ENCODE results near the gene NSF. TPM values are rescaled to one million over a fixed set of nuclear protein-coding genes. Genes with fewer than 3 reads are reported as not detected.
"Not testable (repeated sequence)": the region's sequence is repeated elsewhere in the genome, so short reads cannot be mapped to it uniquely, and the experiment has no call there.

The NSF gene
- total RNA-seq, 4 donors from 2014 or later: 15.6 to 22.9 (median 19.0) TPM

- H3K27me3 ChIP-seq, H3K27ac ChIP-seq, H3K36me3 ChIP-seq, ATAC-seq, H3K9me3 ChIP-seq, H3K4me3 ChIP-seq, H3K4me1 ChIP-seq: not testable (repeated sequence)
- no CpG with 5 or more reads among the region's 2 CpGs for WGBS, 2 donors (ENCODE audit: low coverage in 1 of 2)
These were observed 93.2 kb downstream of the NSF start for GRCh38 chr17:46683653-46684052.

- not testable (repeated sequence) for H3K9me3 ChIP-seq, H3K27me3 ChIP-seq, H3K4me1 ChIP-seq, H3K4me3 ChIP-seq, ATAC-seq, H3K27ac ChIP-seq, H3K36me3 ChIP-seq
- 53% methylated on average over 2 of the region's 4 CpGs; no CpG with 5 or more reads in 1 of the 2 donors for WGBS, 2 donors (ENCODE audit: low coverage in 1 of 2)
These were observed 94.8 kb downstream of the NSF start for GRCh38 chr17:46685284-46685683.

- H3K4me1 ChIP-seq, ATAC-seq, H3K9me3 ChIP-seq, H3K27ac ChIP-seq, H3K27me3 ChIP-seq, H3K4me3 ChIP-seq, H3K36me3 ChIP-seq: not testable (repeated sequence)
- WGBS, 2 donors (ENCODE audit: low coverage in 1 of 2): 57% methylated on average over 1 of the region's 3 CpGs; no CpG with 5 or more reads in 1 of the 2 donors
These were observed 101.7 kb downstream of the NSF start for GRCh38 chr17:46692196-46692595.

- H3K36me3 ChIP-seq, ATAC-seq, H3K27ac ChIP-seq, H3K4me3 ChIP-seq, H3K9me3 ChIP-seq, H3K27me3 ChIP-seq, H3K4me1 ChIP-seq: not testable (repeated sequence)
- no CpG with 5 or more reads among the region's 3 CpGs for WGBS, 2 donors (ENCODE audit: low coverage in 1 of 2)
These were observed 102.8 kb downstream of the NSF start for GRCh38 chr17:46693283-46693682.

GRCh38 chr17:46696522-46696921 lies 106.1 kb downstream of the NSF start:
- not testable (repeated sequence) for H3K9me3 ChIP-seq, H3K27me3 ChIP-seq, H3K4me1 ChIP-seq, H3K27ac ChIP-seq, H3K4me3 ChIP-seq, H3K36me3 ChIP-seq, ATAC-seq
- WGBS, 2 donors (ENCODE audit: low coverage in 1 of 2): no CpG with 5 or more reads among the region's 3 CpGs

- not testable (repeated sequence) for H3K4me3 ChIP-seq, H3K36me3 ChIP-seq, H3K27me3 ChIP-seq, H3K4me1 ChIP-seq, ATAC-seq, H3K9me3 ChIP-seq, H3K27ac ChIP-seq
- WGBS, 2 donors (ENCODE audit: low coverage in 1 of 2): no CpG with 5 or more reads among the region's 2 CpGs
These were observed 108.5 kb downstream of the NSF start for GRCh38 chr17:46699014-46699413.

- TF ChIP-seq CTCF (IDR thresholded peaks at IDR 0.05): no peak
- TF ChIP-seq EP300 (IDR thresholded peaks at IDR 0.05): no peak
- TF ChIP-seq POLR2A (IDR thresholded peaks at IDR 0.05): no peak
- no peak for TF ChIP-seq POLR2AphosphoS5 (IDR thresholded peaks at IDR 0.05)
- H3K27me3 ChIP-seq: no peaks in the 10 kb centered on the region
- H3K27ac ChIP-seq: no peak overlapping the region
- no peaks in the 10 kb centered on the region for H3K9me3 ChIP-seq
- no peak for ATAC-seq
- H3K36me3 ChIP-seq: peaks cover 0 to 57% of the 10 kb centered on the region in 2 donors
- H3K4me1 ChIP-seq: no peaks in the 10 kb centered on the region
- no peak overlapping the region for H3K4me3 ChIP-seq
- WGBS, 2 donors (ENCODE audit: low coverage in 1 of 2): 83% methylated on average over 3 of the region's 4 CpGs; no CpG with 5 or more reads in 1 of the 2 donors
These were observed 127.5 kb downstream of the NSF start for GRCh38 chr17:46717999-46718398.

- Histone ChIP-seq H3K27me3 (no peaks in the 10 kb centered on the region), H3K9me3 (no peaks in the 10 kb centered on the region), H3K27ac (no peak overlapping the region), H3K4me1 (no peaks in the 10 kb centered on the region), H3K4me3 (no peak overlapping the region), H3K36me3 (peaks cover 0 to 44% of the 10 kb centered on the region in 2 donors)
- no peak for ATAC-seq
- TF ChIP-seq POLR2AphosphoS5 (IDR thresholded peaks at IDR 0.05): no peak
- no peak for TF ChIP-seq CTCF (IDR thresholded peaks at IDR 0.05)
- no peak for TF ChIP-seq POLR2A (IDR thresholded peaks at IDR 0.05)
- WGBS, 2 donors (ENCODE audit: low coverage in 1 of 2): 47 to 54% methylated on average over 3 of the region's 3 CpGs
These were observed 129.4 kb downstream of the NSF start for GRCh38 chr17:46719891-46720290.

Measured in gastroesophageal sphincter (tissue), 4 donors.